Measurements from ENCODE around the gene PIBF1. TPM values are rescaled to one million over a fixed set of nuclear protein-coding genes. Genes with fewer than 3 reads are reported as not detected.

PIBF1 gene
- total RNA-seq, 1 experiment from 2014 or later, result 12.9 TPM

GRCh38 chr13:73055813-73056564 lies 274.1 kb downstream of the PIBF1 start:
- no peak for ATAC-seq
- TF ChIP-seq KAT7 (CRISPR knock-in tag; IDR thresholded peaks at IDR 0.05; ENCODE audit: borderline replicate concordance) (no peak), NFATC4 (CRISPR knock-in tag; IDR thresholded peaks at IDR 0.05) (no peak), MLX (CRISPR knock-in tag; IDR thresholded peaks at IDR 0.05) (no peak), FOXJ3 (CRISPR knock-in tag; IDR thresholded peaks at IDR 0.05; ENCODE audit: borderline replicate concordance) (no peak), AFF4 (CRISPR knock-in tag; IDR thresholded peaks at IDR 0.05; ENCODE audit: borderline replicate concordance) (no peak), STAT6 (CRISPR knock-in tag; conservative IDR thresholded peaks at IDR 0.05; ENCODE audit: low read depth) (no peak), ZNF425 (CRISPR knock-in tag; conservative IDR thresholded peaks at IDR 0.05) (no peak), ZMAT4 (CRISPR knock-in tag; IDR thresholded peaks at IDR 0.05) (no peak), ERG (CRISPR knock-in tag; IDR thresholded peaks at IDR 0.05) (no peak), ZNF232 (CRISPR knock-in tag; IDR thresholded peaks at IDR 0.05) (no peak), CBFB (CRISPR knock-in tag; IDR thresholded peaks at IDR 0.05; ENCODE audit: low read depth) (no peak)
- Mint-ChIP-seq H3K9me3 (no peaks in the 10 kb centered on the region), H3K27me3 (ENCODE audit: low read depth) (peaks cover 42% of the 10 kb centered on the region), H3K4me1 (peaks cover 38% of the 10 kb centered on the region), H3K4me3 (no peak overlapping the region), H3K27ac (no peak overlapping the region), H3K36me3 (no peaks in the 10 kb centered on the region)
- ChIA-PET POLR2A (no interaction called here), CTCF (no interaction called here)
- DNase-seq (ENCODE audit: low spot score), result no peak

GRCh38 chr13:73056565-73056962 lies 274.6 kb downstream of the PIBF1 start:
- ATAC-seq, result no peak
- no peak for DNase-seq (ENCODE audit: low spot score)
- no peak overlapping the region for H3K27ac Mint-ChIP-seq
- CTCF ChIA-PET, result no interaction called here
- peaks cover 41% of the 10 kb centered on the region for H3K4me1 Mint-ChIP-seq
- no peak overlapping the region for H3K4me3 Mint-ChIP-seq
- no peaks in the 10 kb centered on the region for H3K36me3 Mint-ChIP-seq
- H3K9me3 Mint-ChIP-seq, result no peaks in the 10 kb centered on the region
- POLR2A ChIA-PET, result no interaction called here
- H3K27me3 Mint-ChIP-seq (ENCODE audit: low read depth), result peaks cover 47% of the 10 kb centered on the region
- TF ChIP-seq AFF4 (CRISPR knock-in tag; IDR thresholded peaks at IDR 0.05; ENCODE audit: borderline replicate concordance), result no peak
- no peak for TF ChIP-seq ELF4 (CRISPR knock-in tag; IDR thresholded peaks at IDR 0.05; ENCODE audit: low read depth)
- no peak for TF ChIP-seq RORB (CRISPR knock-in tag; IDR thresholded peaks at IDR 0.05)
- TF ChIP-seq ZMAT4 (CRISPR knock-in tag; IDR thresholded peaks at IDR 0.05), result no peak
- TF ChIP-seq E2F1 (CRISPR knock-in tag; IDR thresholded peaks at IDR 0.05), result no peak

Data from WTC11 (cell line).